ENCODE data around the gene RCN2.

DNA sequence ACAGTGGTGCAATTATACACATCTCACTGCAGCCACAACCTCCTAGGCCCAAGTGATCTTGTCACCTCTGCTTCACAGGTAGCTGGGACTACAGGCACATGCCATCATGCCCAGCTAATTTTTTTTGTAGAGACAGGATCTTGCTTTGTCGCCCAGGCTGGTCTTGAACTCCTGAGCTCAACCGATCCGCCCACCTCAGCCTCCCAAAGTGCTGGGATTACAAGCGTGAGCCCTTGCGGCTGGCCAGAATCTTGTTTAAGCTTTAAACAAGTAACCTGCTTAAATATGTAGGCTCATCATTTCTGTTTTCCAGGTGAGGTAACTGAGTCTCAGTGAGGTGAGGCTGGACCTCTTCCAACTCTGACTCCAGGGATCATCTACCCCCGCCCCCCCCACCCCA, 55.7 kb downstream of the RCN2 start:
- TF ChIP-seq, protein P1, sequence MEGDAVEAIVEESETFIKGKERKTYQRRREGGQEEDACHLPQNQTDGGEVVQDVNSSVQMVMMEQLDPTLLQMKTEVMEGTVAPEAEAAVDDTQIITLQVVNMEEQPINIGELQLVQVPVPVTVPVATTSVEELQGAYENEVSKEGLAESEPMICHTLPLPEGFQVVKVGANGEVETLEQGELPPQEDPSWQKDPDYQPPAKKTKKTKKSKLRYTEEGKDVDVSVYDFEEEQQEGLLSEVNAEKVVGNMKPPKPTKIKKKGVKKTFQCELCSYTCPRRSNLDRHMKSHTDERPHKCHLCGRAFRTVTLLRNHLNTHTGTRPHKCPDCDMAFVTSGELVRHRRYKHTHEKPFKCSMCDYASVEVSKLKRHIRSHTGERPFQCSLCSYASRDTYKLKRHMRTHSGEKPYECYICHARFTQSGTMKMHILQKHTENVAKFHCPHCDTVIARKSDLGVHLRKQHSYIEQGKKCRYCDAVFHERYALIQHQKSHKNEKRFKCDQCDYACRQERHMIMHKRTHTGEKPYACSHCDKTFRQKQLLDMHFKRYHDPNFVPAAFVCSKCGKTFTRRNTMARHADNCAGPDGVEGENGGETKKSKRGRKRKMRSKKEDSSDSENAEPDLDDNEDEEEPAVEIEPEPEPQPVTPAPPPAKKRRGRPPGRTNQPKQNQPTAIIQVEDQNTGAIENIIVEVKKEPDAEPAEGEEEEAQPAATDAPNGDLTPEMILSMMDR (IDR thresholded peaks at IDR 0.05; ENCODE audit: borderline replicate concordance, extremely low read depth, low read length, poor library complexity, severe bottlenecking) = no peak
- TF ChIP-seq EZH2 (IDR thresholded peaks at IDR 0.05; ENCODE audit: borderline replicate concordance, low read depth, low read length, severe bottlenecking) = no peak
